HepG2 (cell line): ENCODE results near the gene PROC. TPM values are rescaled to one million over a fixed set of nuclear protein-coding genes. Genes with fewer than 3 reads are reported as not detected.

Experiments used
- ADNP ChIP-seq: sonication (generic); formaldehyde crosslinking; IDR thresholded peaks from 2 replicates; pipeline ENCODE4 v1.4.0; 2020; ENCODE audit warnings: missing genetic modification reagents
- ARNT2 ChIP-seq: sonication (generic); formaldehyde crosslinking; IDR thresholded peaks from 2 replicates; pipeline ENCODE4 v1.8.0; 2022; ENCODE audit warnings: mild to moderate bottlenecking, low read depth, missing genetic modification reagents, moderate library complexity
- EED ChIP-seq: sonication (generic); formaldehyde crosslinking; IDR thresholded peaks from 2 replicates; pipeline ENCODE4 v1.5.0; 2020; ENCODE audit warnings: mild to moderate bottlenecking, missing genetic modification reagents
- ELF1 ChIP-seq: sonication (generic); formaldehyde crosslinking; IDR thresholded peaks from 2 replicates; pipeline ENCODE4 v1.4.0; 2020; ENCODE audit warnings: missing genetic modification reagents
- ELF3 ChIP-seq: IDR thresholded peaks from 2 replicates; pipeline ENCODE4 v1.6.1; 2016; ENCODE audit warnings: missing genetic modification reagents, missing compliant biosample characterization
- FOXA1 ChIP-seq, 2 experiments: fragments of 450-650 bp in 1 of 2; sonication (generic) in 1 of 2; formaldehyde crosslinking in 1 of 2; IDR thresholded peaks; 2 replicates each; pipeline versions ENCODE4 v1.4.0 to v1.6.1; 2016 to 2020; ENCODE audit warnings: missing genetic modification reagents in 1 of 2
- KDM2A ChIP-seq: sonication (generic); formaldehyde crosslinking; IDR thresholded peaks from 2 replicates; pipeline ENCODE4 v1.4.0; 2020; ENCODE audit warnings: low read depth, missing genetic modification reagents, borderline replicate concordance
- MED8 ChIP-seq: sonication (generic); formaldehyde crosslinking; IDR thresholded peaks from 2 replicates; pipeline ENCODE4 v1.8.1; 2023; ENCODE audit warnings: mild to moderate bottlenecking, missing genetic modification reagents; ENCODE audit not compliant: insufficient replicate concordance
- MEIS2 ChIP-seq: sonication (generic); formaldehyde crosslinking; IDR thresholded peaks from 2 replicates; pipeline ENCODE4 v1.9.0; 2021; ENCODE audit warnings: mild to moderate bottlenecking, missing genetic modification reagents
- NR2F1 ChIP-seq, 2 experiments: fragments of 450-650 bp in 1 of 2; formaldehyde crosslinking in 1 of 2; IDR thresholded peaks; 2 replicates each; pipeline versions ENCODE4 v1.5.0 to v1.6.1; 2016 to 2020; ENCODE audit warnings: mild to moderate bottlenecking in 1 of 2, missing compliant biosample characterization in 1 of 2, missing genetic modification reagents in 1 of 2, moderate library complexity in 1 of 2
- PAWR ChIP-seq: sonication (generic); formaldehyde crosslinking; IDR thresholded peaks from 2 replicates; pipeline ENCODE4 v1.4.0; 2020; ENCODE audit warnings: missing genetic modification reagents, mild to moderate bottlenecking, borderline replicate concordance
- SP4 ChIP-seq: sonication (generic); formaldehyde crosslinking; IDR thresholded peaks from 2 replicates; pipeline ENCODE4 v1.8.1; 2023; ENCODE audit warnings: mild to moderate bottlenecking, missing genetic modification reagents
- TCF7 ChIP-seq: sonication (generic); IDR thresholded peaks from 2 replicates; pipeline ENCODE4 v1.6.1; 2016; ENCODE audit warnings: antibody characterized with exemption, low read depth
- WIZ ChIP-seq: sonication (generic); formaldehyde crosslinking; IDR thresholded peaks from 2 replicates; pipeline ENCODE4 v1.5.1; 2020; ENCODE audit warnings: mild to moderate bottlenecking, missing genetic modification reagents
- XRCC5 ChIP-seq: fragments of 200-400 bp; formaldehyde crosslinking; optimal IDR thresholded peaks from 2 replicates; pipeline ENCODE3; 2017; ENCODE audit warnings: mild to moderate bottlenecking, low read length
- ZFAT ChIP-seq: sonication (generic); formaldehyde crosslinking; conservative IDR thresholded peaks from 2 replicates; pipeline ENCODE4 v1.8.1; 2023; ENCODE audit warnings: missing genetic modification reagents, inconsistent platforms
- ZHX2 ChIP-seq, 2 experiments: sonication (generic) in 1 of 2; formaldehyde crosslinking in 1 of 2; IDR thresholded peaks; 2 replicates each; pipeline versions ENCODE4 v1.6.1 to v1.9.0; 2014 to 2022; ENCODE audit warnings: antibody characterized with exemption in 1 of 2, borderline replicate concordance in 1 of 2, inconsistent platforms in 1 of 2, low read depth in 1 of 2, missing genetic modification reagents in 1 of 2
- ZKSCAN5 ChIP-seq: sonication (generic); formaldehyde crosslinking; IDR thresholded peaks from 2 replicates; pipeline ENCODE4 v1.5.1; 2020; ENCODE audit warnings: mild to moderate bottlenecking, missing genetic modification reagents
- ZMYM2 ChIP-seq: sonication (generic); formaldehyde crosslinking; IDR thresholded peaks from 2 replicates; pipeline ENCODE4 v1.8.0; 2022; ENCODE audit warnings: mild to moderate bottlenecking, missing genetic modification reagents
- ZNF180 ChIP-seq: sonication (generic); formaldehyde crosslinking; IDR thresholded peaks from 2 replicates; pipeline ENCODE4 v1.4.0; 2020; ENCODE audit warnings: low read depth, missing genetic modification reagents, borderline replicate concordance
- ZNF329 ChIP-seq: sonication (generic); formaldehyde crosslinking; IDR thresholded peaks from 2 replicates; pipeline ENCODE4 v1.9.0; 2021; ENCODE audit warnings: low read depth, mild to moderate bottlenecking, missing genetic modification reagents
- ZNF549 ChIP-seq: sonication (generic); formaldehyde crosslinking; IDR thresholded peaks from 2 replicates; pipeline ENCODE4 v1.5.0; 2020; ENCODE audit warnings: missing genetic modification reagents
- ZNF616 ChIP-seq: sonication (generic); formaldehyde crosslinking; IDR thresholded peaks from 2 replicates; pipeline ENCODE4 v1.5.0; 2020; ENCODE audit warnings: low read depth, mild to moderate bottlenecking, missing genetic modification reagents
- ZNF672 ChIP-seq: sonication (generic); formaldehyde crosslinking; IDR thresholded peaks from 2 replicates; pipeline ENCODE4 v1.8.1; 2022; ENCODE audit warnings: missing genetic modification reagents
- ZNF841 ChIP-seq: sonication (generic); formaldehyde crosslinking; IDR thresholded peaks from 2 replicates; pipeline ENCODE4 v1.8.1; 2023; ENCODE audit warnings: missing genetic modification reagents, borderline replicate concordance
- polyA plus RNA-seq, 8 experiments: library from polyadenylated mRNA; depleted of rRNA in 3 of 8; stranded (reverse) in 7 of 8; unstranded in 1 of 8; fragments of >200 nt; fragmentation: Illumina TruSeq in 4 of 8; extraction: Trizol in 4 of 8; gene quantifications; 2 replicates each; pipeline versions ENCODE4 v1.2.1 to v1.2.3, GENCODE V29; 2011 to 2016; ENCODE audit warnings: low read depth in 4 of 8, missing spikeins in 1 of 8, mixed read lengths in 1 of 8; ENCODE audit not compliant: insufficient read depth in 1 of 8
- total RNA-seq, 5 experiments: library from RNA; depleted of rRNA; stranded (reverse); fragments of >200 nt; fragmentation: Illumina TruSeq; extraction: Trizol; gene quantifications; 2 replicates each; pipeline ENCODE4 v1.2.3, GENCODE V29; 2016; ENCODE audit warnings: low read depth in 1 of 5

The PROC gene
- total and polyA plus RNA-seq, 2 of the 13 experiments (the other 11 are each of a cell fraction or from before 2014, with no cell fraction given) = 134 to 185 TPM

- TF ChIP-seq ZMYM2 (peak; percentile 53), FOXA1 (IDR thresholded peaks at IDR 0.05) (no peak), FOXA1 (CRISPR knock-in tag; IDR thresholded peaks at IDR 0.05) (peak; percentile 95), ZNF549 (CRISPR knock-in tag) (no peak), TCF7 (no peak), SP4 (CRISPR knock-in tag) (peak; percentile 42; the same call in 1 of the 2 replicates), ELF3 (no peak; the same call in none of the 2 replicates), KDM2A (CRISPR knock-in tag) (no peak; the same call in none of the 2 replicates), ELF1 (peak; percentile 20), ADNP (no peak), XRCC5 (peak; percentile 90), ZNF616 (peak; percentile 92; the same call in 1 of the 2 replicates), ZNF841 (CRISPR knock-in tag) (no peak), WIZ (peak; percentile 97), EED (CRISPR knock-in tag) (peak; percentile 96), PAWR (no peak), NR2F1 (CRISPR knock-in tag; IDR thresholded peaks at IDR 0.05) (no peak; a peak in 1 of 4 replicates), MEIS2 (CRISPR knock-in tag) (no peak), ZNF672 (CRISPR knock-in tag) (no peak), ZNF329 (CRISPR knock-in tag) (no peak; the same call in 1 of the 2 replicates), ZFAT (CRISPR knock-in tag) (no peak), ZHX2 (IDR thresholded peaks at IDR 0.05; ENCODE audit: low read depth) (peak; percentile 87), ZHX2 (CRISPR knock-in tag; IDR thresholded peaks at IDR 0.05; ENCODE audit: borderline replicate concordance) (no peak; the same call in 1 of the 2 replicates), ARNT2 (CRISPR knock-in tag) (no peak; the same call in none of the 2 replicates), ZKSCAN5 (CRISPR knock-in tag) (peak; percentile 82), ZNF180 (CRISPR knock-in tag) (no peak), MED8 (no peak)
Measured at GRCh38 chr2:127418300-127419111, at the start of gene PROC (continued).
